Right cardiac atrium (tissue), 5 donors: ENCODE results near the gene PRDM16. TPM values are rescaled to one million over a fixed set of nuclear protein-coding genes. Genes with fewer than 3 reads are reported as not detected.
"Not testable (repeated sequence)": the region's sequence is repeated elsewhere in the genome, so short reads cannot be mapped to it uniquely, and the experiment has no call there.

Experiments used
- ATAC-seq, 2 donors: fragments of 200-7000 bp; cut with Tn5 transposase; one replicate each; pipeline versions ENCODE4 v1.8.0 to v1.9.1; 2020; ENCODE audit warnings: moderate library complexity in 2 of 2, mild to moderate bottlenecking in 1 of 2
- DNase-seq, 3 donors: peaks; one replicate each; pipeline ENCODE4 v3.0.0-alpha.2; 2020
- H3K27ac ChIP-seq: one replicate; pipeline ENCODE4 v1.5.1; 2013; ENCODE audit warnings: mild to moderate bottlenecking, low read length, control low read depth, moderate library complexity
- H3K27me3 ChIP-seq: one replicate; pipeline ENCODE4 v1.6.1; 2013; ENCODE audit not compliant: control insufficient read depth, insufficient read depth
- H3K4me1 ChIP-seq: one replicate; pipeline ENCODE4 v1.6.1; 2013; ENCODE audit warnings: low read length; ENCODE audit not compliant: control insufficient read depth, insufficient read depth
- H3K4me3 ChIP-seq: one replicate; pipeline ENCODE4 v1.5.1; 2013; ENCODE audit warnings: low read length, control low read depth
- H3K9me3 ChIP-seq: one replicate; pipeline ENCODE4 v1.6.1; 2013; ENCODE audit warnings: low read length; ENCODE audit not compliant: control insufficient read depth
- WGBS: extraction: QIAGEN DNeasy Blood & Tissue Kit; methylation state at CpG from one replicate; pipeline ENCODE4 v1.1.7; 2013; 5-methylcytosine and 5-hydroxymethylcytosine counted together
- intact Hi-C, 4 donors: fragments of 100-400 bp; cut with DNase I; formaldehyde crosslinking; loops; one replicate each; pipeline versions ENCODE4 v1.11.0 to v1.14.0; 2022 to 2023
- polyA plus RNA-seq: library from polyadenylated mRNA; stranded (reverse); fragments of 200-250 nt; gene quantifications from one replicate; pipeline ENCODE4 v1.2.3, GENCODE V29; 2013
- total RNA-seq, 4 donors: library from RNA; stranded (reverse); fragmentation: NEBNext Ultra II Directional; extraction: Animal tissue kit (Norgen Biotek cat#: 25700); gene quantifications; one replicate each; pipeline ENCODE4 v1.2.1, GENCODE V29; 2021
- donor health status: healthy with polysubstance abuse.
- donor health status: DM: no; HTN: yes; CAD: no.
- donor health status: DM: no; HTN: no; CAD: no.
- donor health status: DM: no; HTN: yes; CAD: no; lungs with severe emphysema.
- donor health status: DM: yes; HTN: yes; CAD: no.

The PRDM16 gene
- total and polyA plus RNA-seq, 5 donors: 1.1 to 2.9 (median 1.9) TPM

- Histone ChIP-seq H3K4me1 (no peaks in the 10 kb centered on the region), H3K4me3 (no peak overlapping the region), H3K9me3 (no peaks in the 10 kb centered on the region), H3K27ac (no peak overlapping the region), H3K27me3 (no peaks in the 10 kb centered on the region)
- whole genome bisulfite sequencing: 75% methylated on average over 19 of the region's 19 CpGs
- intact Hi-C loops: loop anchor here in 1 of 4 donors (2.0 to 10.0 kb wide), 2 partner anchors 210 to 272 kb away; no protein-coding TSS in a partner anchor
- ATAC-seq (no peak), DNase-seq (no peak)
These were observed 216.2 kb downstream of the PRDM16 start for GRCh38 chr1:3285106-3285740.

- DNase-seq, H3K4me3 ChIP-seq, H3K27me3 ChIP-seq, H3K4me1 ChIP-seq, H3K9me3 ChIP-seq, H3K27ac ChIP-seq, ATAC-seq: not testable (repeated sequence)
- intact Hi-C loops: loop anchor here in 1 of 4 donors (10.0 kb wide), 1 partner anchor 212 kb away; no protein-coding TSS in a partner anchor
- WGBS: 94% methylated on average over 27 of the region's 33 CpGs
These were observed 218.1 kb downstream of the PRDM16 start for GRCh38 chr1:3287095-3287494.

GRCh38 chr1:3287656-3288160 is 218.7 kb downstream of the PRDM16 start:
- intact Hi-C loops: loop anchor here in 1 of 4 donors (10.0 kb wide), 1 partner anchor 213 kb away; no protein-coding TSS in a partner anchor
- Histone ChIP-seq H3K27me3 (no peaks in the 10 kb centered on the region), H3K4me3 (no peak overlapping the region), H3K4me1 (no peaks in the 10 kb centered on the region), H3K27ac (no peak overlapping the region), H3K9me3 (no peaks in the 10 kb centered on the region)
- ATAC-seq (no peak), DNase-seq (no peak)
- WGBS: 92% methylated on average over 25 of the region's 25 CpGs

GRCh38 chr1:3289502-3289901 is 220.5 kb downstream of the PRDM16 start:
- no peaks in the 10 kb centered on the region for H3K9me3 ChIP-seq
- H3K4me1 ChIP-seq: no peaks in the 10 kb centered on the region
- no peak overlapping the region for H3K27ac ChIP-seq
- H3K27me3 ChIP-seq: no peaks in the 10 kb centered on the region
- intact Hi-C loops: loop anchor here in 1 of 4 donors (10.0 kb wide), 1 partner anchor 215 kb away; no protein-coding TSS in a partner anchor
- no peak overlapping the region for H3K4me3 ChIP-seq
- DNase-seq: no peak
- whole genome bisulfite sequencing: 93% methylated on average over 12 of the region's 12 CpGs
- no peak for ATAC-seq

- ATAC-seq: no peak
- no peak overlapping the region for H3K4me3 ChIP-seq
- intact Hi-C loops: no loop called here
These were observed 221.4 kb downstream of the PRDM16 start for GRCh38 chr1:3290438-3290837.

GRCh38 chr1:3290915-3291314 is 221.9 kb downstream of the PRDM16 start:
- Histone ChIP-seq H3K4me3 (no peak overlapping the region), H3K27me3 (no peaks in the 10 kb centered on the region), H3K9me3 (no peaks in the 10 kb centered on the region), H3K4me1 (no peaks in the 10 kb centered on the region), H3K27ac (no peak overlapping the region)
- 72% methylated on average over 15 of the region's 15 CpGs for WGBS
- no peak for DNase-seq
- ATAC-seq: no peak
- intact Hi-C loops: no loop called here

More at GRCh38 chr1:3290438-3290837, 221.4 kb downstream of the PRDM16 start:
- H3K9me3 ChIP-seq: no peaks in the 10 kb centered on the region
- H3K27ac ChIP-seq: no peak overlapping the region
- no peaks in the 10 kb centered on the region for H3K27me3 ChIP-seq
- 83% methylated on average over 17 of the region's 17 CpGs for WGBS
- DNase-seq: no peak
- H3K4me1 ChIP-seq: no peaks in the 10 kb centered on the region

- peak in 1 of 3 donors; percentile 64 for DNase-seq
- Histone ChIP-seq H3K27me3 (no peaks in the 10 kb centered on the region), H3K9me3 (no peaks in the 10 kb centered on the region), H3K27ac (no peak overlapping the region), H3K4me3 (no peak overlapping the region), H3K4me1 (no peaks in the 10 kb centered on the region)
- intact Hi-C loops: no loop called here
- WGBS: 50% methylated on average over 33 of the region's 33 CpGs
- peak; percentile 12 to 70 for ATAC-seq
These were observed 223.2 kb downstream of the PRDM16 start for GRCh38 chr1:3292051-3292722.

GRCh38 chr1:3292868-3293562 is 224.0 kb downstream of the PRDM16 start:
- 75% methylated on average over 26 of the region's 26 CpGs for WGBS
- intact Hi-C loops: no loop called here
- Histone ChIP-seq H3K27ac (no peak overlapping the region), H3K9me3 (no peaks in the 10 kb centered on the region), H3K4me1 (no peaks in the 10 kb centered on the region), H3K27me3 (no peaks in the 10 kb centered on the region), H3K4me3 (no peak overlapping the region)
- no peak for ATAC-seq
- DNase-seq: no peak

GRCh38 chr1:3293563-3294080 is 224.6 kb downstream of the PRDM16 start:
- intact Hi-C loops: no loop called here
- WGBS: 85% methylated on average over 23 of the region's 23 CpGs

GRCh38 chr1:3294450-3294849 is 225.4 kb downstream of the PRDM16 start:
- intact Hi-C loops: no loop called here
- 84% methylated on average over 13 of the region's 13 CpGs for WGBS

More at GRCh38 chr1:3293563-3294080, 224.6 kb downstream of the PRDM16 start:
- Histone ChIP-seq H3K9me3 (no peaks in the 10 kb centered on the region), H3K4me3 (no peak overlapping the region), H3K27ac (no peak overlapping the region), H3K4me1 (no peaks in the 10 kb centered on the region), H3K27me3 (no peaks in the 10 kb centered on the region)
- peak in 1 of 3 donors; percentile 11 for DNase-seq
- ATAC-seq: no peak

More at GRCh38 chr1:3294450-3294849, 225.4 kb downstream of the PRDM16 start:
- DNase-seq (peak in 1 of 3 donors; percentile 9), ATAC-seq (no peak)
- Histone ChIP-seq H3K4me3 (no peak overlapping the region), H3K4me1 (no peaks in the 10 kb centered on the region), H3K27ac (no peak overlapping the region), H3K27me3 (no peaks in the 10 kb centered on the region), H3K9me3 (no peaks in the 10 kb centered on the region)
